HG02610 (cell line): ENCODE data around the gene TRIO.

Source experiments
- ATAC-seq: cut with Tn5 transposase; IDR thresholded peaks from one replicate; pipeline ENCODE4 v1.9.1; 2021; ENCODE audit warnings: mild to moderate bottlenecking, moderate library complexity; ENCODE audit not compliant: unreplicated experiment

Gene TRIO

DNA sequence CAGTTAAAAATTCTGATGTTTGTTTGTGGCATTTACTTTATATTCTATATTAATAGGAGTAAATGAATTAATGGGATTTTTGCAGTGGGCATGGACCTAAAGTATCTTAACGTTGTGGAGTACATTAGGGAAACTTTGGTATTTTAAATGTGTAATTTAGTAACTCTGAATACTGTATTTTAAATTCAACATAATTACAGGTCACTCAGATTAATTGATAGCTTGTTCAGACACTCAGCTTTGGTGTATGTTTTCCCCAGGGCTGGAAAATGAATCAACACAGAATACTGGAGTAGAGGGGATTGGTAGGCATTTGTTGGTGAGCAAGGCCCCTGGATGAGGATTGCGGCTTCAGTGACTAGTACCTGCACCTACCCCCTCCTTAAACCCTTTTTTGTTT, 117.5 kb downstream of the TRIO start:
- no peak for ATAC-seq

DNA sequence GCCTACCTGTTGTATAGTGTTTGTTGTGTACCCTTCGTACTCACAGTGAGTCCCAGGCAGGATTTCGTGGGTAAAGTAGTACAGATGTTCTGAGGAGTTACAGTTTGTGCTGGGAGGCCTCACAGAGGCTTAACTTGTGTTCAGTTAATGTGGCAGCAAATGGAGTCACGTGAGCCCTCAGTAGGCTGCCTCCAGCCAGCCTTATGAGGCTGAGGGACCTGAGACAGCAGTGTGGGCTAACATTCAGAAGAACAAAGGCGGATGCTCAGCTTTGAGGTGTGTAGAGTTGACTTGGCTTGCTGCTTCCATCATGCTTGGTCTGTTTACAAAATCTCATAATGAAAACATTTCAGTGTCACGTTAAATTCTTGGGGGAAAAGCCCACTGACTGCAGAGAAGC, 118.1 kb downstream of the TRIO start:
- ATAC-seq = peak; percentile 39

GRCh38 chr5:14261856-14262611, 118.9 kb downstream of the TRIO start:
- ATAC-seq = no peak

DNA sequence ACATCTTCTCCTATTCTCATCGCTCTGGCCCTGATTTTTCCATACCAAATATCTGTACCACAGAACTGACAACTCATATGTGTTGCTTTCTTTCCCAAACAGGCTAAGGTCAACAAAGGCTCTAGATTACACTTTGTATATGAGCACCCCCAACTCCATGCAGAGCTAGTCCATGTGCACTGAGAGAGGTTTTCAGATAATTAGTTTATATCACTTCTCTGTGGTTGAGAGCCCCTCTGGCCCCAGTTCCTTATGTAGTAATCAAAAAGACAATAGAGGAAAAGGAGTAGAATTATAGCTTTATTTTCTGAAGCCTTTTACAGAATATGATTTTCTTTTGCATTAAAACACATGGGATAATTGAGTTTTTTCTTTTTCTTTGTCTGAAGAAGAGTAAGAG, 120.0 kb downstream of the TRIO start:
- no peak for ATAC-seq

- ATAC-seq = no peak
These were observed 120.6 kb downstream of the TRIO start for GRCh38 chr5:14263699-14264098.

GRCh38 chr5:14264605-14265316, 121.6 kb downstream of the TRIO start:
- peak; percentile 84 for ATAC-seq

GRCh38 chr5:14265570-14265969, 122.4 kb downstream of the TRIO start:
- no peak for ATAC-seq

- no peak for ATAC-seq
These were observed 123.0 kb downstream of the TRIO start for GRCh38 chr5:14266171-14266570.

GRCh38 chr5:14266686-14267085, 123.5 kb downstream of the TRIO start:
- no peak for ATAC-seq

GRCh38 chr5:14267166-14267838, 124.2 kb downstream of the TRIO start:
- ATAC-seq = no peak

DNA sequence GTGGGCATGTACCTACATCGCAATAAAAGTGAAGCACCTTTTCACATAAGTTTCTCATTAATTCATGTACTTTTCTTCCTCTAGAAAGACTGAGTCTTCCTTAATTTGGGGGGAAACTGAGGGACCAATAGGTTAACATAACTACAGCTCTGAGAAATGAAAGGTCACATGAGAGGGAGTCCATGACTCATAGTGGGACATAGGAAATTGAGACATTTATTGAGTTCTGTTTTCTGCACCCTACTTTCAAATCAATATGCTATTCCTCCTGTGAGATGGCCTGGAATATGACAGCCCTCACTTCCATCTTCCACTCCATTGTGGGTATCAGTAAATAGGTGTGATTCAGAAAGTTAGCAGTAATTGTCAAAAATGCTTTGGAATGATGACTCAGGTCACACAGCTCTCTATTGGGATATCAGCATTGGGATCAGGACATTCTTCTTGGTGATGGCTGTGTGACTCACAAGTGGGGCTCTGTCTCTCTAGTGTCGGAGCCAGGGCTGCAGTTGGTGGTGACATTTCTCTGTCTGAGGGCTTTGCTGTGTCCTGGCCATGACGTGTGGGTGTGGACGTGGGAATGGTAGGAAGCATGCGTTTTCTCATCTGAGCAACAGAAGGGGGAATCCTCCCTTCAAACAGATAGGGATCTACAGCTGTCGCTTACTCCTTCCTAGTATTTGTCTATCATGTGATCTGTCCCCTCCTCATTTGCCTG, 125.0 kb downstream of the TRIO start:
- ATAC-seq = no peak

DNA sequence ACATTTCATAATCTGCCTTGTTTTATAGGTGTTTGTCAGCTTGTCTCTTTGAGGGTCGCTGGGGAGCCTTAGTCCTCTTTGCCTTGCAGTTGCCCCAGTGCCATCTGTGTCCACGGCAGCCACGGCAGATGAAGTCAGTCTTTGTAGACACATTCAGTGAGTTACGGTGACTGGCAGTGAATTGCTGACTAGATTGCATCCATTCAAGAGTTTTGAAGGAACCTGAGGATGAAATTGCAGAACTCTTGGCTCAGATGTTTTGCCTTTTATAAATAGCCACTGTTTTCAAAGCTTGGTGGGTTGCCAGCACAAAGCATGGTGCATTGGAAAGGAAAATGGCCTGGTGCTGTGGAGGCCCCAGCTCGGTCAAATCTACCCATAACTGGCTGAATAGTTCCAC, 125.6 kb downstream of the TRIO start:
- ATAC-seq = no peak

DNA sequence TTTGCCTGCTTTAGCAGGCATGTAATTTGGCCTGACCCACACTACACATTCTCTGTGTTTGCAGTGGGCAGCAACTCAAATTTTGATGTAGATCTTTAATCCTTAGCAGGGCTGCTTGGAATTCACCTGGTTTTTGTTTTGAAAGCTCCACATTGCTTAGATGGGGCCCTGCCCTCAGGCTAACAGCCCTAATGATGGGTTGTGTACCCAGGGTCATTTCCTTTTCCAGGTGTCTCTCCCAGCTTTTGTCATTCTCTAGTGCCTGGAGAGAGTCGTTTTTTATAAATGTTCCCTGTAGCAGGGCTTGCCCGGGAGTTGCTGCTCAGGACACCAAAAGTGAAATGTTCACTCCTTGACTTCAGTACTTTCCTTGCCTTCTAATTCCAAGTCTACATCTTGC, 126.3 kb downstream of the TRIO start:
- ATAC-seq = no peak

- ATAC-seq = no peak
These were observed 127.1 kb downstream of the TRIO start for GRCh38 chr5:14270209-14270702.

- no peak for ATAC-seq
These were observed 129.5 kb downstream of the TRIO start for GRCh38 chr5:14272548-14273205.

DNA sequence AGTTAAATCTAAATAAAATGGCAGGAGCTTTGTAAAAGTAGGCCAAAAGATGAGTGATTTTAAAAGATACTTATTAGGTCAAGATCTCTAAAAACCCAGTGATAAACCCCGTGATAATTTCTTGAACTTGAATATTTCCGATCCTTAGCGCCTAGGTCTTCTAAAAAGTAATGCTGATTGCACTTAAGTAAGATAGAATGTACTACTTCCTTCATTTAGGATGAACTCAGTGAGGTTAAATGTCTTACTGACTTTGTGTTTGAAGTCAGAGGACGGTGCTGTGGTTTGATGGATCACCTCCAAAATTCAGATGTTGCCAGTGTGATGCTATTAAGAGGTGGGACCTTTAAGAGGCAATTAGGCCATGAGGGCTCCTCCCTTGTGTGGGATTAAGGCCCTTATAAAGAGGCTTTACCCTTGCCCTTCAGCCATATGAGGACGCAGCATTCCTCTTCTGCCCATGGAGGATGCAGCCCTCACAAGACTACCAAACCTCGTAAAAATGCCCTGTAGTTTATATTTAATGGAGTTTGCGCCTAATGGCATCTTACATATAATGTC, 130.1 kb downstream of the TRIO start:
- ATAC-seq = no peak

DNA sequence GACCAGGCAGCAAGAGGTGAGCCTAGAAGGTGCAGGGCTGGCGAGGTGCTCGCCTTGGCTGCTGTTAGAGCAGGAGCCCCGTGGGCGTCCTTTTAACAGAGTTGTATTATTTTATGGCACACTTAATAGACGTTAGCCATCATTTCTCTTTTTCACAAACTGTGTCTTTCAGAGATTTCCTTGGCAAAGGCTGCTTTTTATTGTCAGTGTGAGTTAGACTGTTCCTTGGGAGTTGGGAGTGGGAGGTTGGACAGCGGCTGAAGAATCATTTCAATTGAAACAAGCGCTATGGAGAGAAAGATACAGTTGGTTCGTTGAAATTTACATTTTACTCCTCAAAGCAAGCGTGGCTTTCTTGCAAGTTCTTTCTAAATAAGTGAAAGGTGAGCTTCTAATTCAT, 133.2 kb downstream of the TRIO start:
- no peak for ATAC-seq

DNA sequence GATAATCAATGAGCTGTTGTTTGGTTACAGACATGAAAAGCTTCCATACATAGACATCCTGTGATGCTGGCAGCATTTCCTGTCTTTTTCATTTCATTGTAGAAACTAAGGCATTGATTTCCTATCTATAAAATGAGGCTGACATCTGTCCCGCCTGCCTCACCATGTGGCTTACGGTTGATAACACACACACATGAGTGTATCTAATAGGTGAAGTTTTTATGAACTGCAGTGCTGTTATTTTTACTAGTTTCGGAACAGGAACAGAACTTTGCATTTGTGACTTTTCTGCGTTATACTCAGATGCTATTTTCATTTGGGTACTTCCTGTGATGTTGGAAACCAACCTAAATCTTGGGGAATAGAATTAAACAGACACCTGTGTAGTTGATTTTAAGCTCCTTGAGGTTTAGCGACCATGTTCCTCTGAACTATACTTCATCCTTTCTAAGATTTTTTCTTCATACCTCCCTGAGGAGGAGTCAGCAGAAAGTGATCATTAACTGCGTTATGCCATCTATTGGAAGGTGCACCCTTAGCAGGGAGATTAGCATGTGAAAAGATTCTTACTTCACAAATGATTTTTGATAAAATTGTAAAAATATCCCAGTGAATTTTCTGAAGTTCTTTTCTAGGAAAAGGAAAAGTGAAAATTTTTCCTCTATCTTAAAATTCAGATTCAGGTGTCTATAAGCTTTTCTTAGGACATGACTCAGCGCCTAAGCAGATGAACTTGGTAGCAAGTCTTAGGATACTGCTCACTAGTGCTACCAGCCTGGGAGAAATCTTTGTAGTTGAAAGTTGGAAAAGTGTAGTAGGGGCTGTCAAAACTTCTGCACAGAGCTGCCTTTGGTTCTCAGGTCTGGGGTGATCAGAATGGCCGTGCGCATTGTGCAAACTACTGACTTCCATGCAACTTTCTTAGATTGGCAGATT, 134.5 kb downstream of the TRIO start:
- ATAC-seq = no peak

- ATAC-seq = no peak
These were observed 137.2 kb downstream of the TRIO start for GRCh38 chr5:14280294-14280854.
